Hepatocyte (in vitro differentiated cells): ENCODE results near the gene UBA6.

ENCODE experiments used
- CTCF ChIP-seq: fragments of 200-600 bp; sonication (generic); IDR thresholded peaks from 2 replicates; pipeline ENCODE4 v1.5.1; 2016; ENCODE audit warnings: antibody characterized with exemption, mild to moderate bottlenecking; ENCODE audit not compliant: poor library complexity
- EZH2phosphoT487 ChIP-seq: fragments of 200-600 bp; sonication (generic); IDR thresholded peaks from one replicate; pipeline ENCODE4 v1.6.1; 2018; ENCODE audit warnings: antibody characterized with exemption, mild to moderate bottlenecking, low read depth, moderate library complexity; ENCODE audit not compliant: unreplicated experiment, severe bottlenecking

GRCh38 chr4:67701517-67701850 lies 529 bp upstream of the UBA6 start:
- TF ChIP-seq CTCF (no peak), EZH2phosphoT487 (no peak)
